ENCODE measurements around the gene SIN3A. TPM values are rescaled to one million over a fixed set of nuclear protein-coding genes. Genes with fewer than 3 reads are reported as not detected.

Gene SIN3A
- total and polyA plus RNA-seq, 9 of the 15 experiments (the other 6 are each of a cell fraction or from before 2014, with no cell fraction given) = 11.1 to 70.3 (median 25.3) TPM

- TF ChIP-seq ZNF318 (IDR thresholded peaks at IDR 0.05; ENCODE audit: borderline replicate concordance in 1 of 2, low read depth in 1 of 2) (no peak), DMBX1 (CRISPR knock-in tag; IDR thresholded peaks at IDR 0.05; ENCODE audit: borderline replicate concordance) (peak; percentile 58; the same call in 1 of the 2 replicates), SNIP1 (IDR thresholded peaks at IDR 0.05; ENCODE audit: low read depth) (no peak), ADNP (tag; IDR thresholded peaks at IDR 0.05) (no peak), RBM39 (optimal IDR thresholded peaks at IDR 0.05; ENCODE audit: low read depth, low read length) (no peak), SAFB2 (IDR thresholded peaks at IDR 0.05; ENCODE audit: borderline replicate concordance, low read depth, low read length, severe bottlenecking) (no peak), ZNF3 (CRISPR knock-in tag; IDR thresholded peaks at IDR 0.05) (no peak), SOX6 (IDR thresholded peaks at IDR 0.05) (no peak), RBM17 (IDR thresholded peaks at IDR 0.05; ENCODE audit: borderline replicate concordance, low read depth, low read length) (no peak), ELK1 (CRISPR knock-in tag; IDR thresholded peaks at IDR 0.05) (no peak), RREB1 (CRISPR knock-in tag; IDR thresholded peaks at IDR 0.05) (no peak), ATF7 (IDR thresholded peaks at IDR 0.05) (peak; percentile 74), PHTF2 (CRISPR knock-in tag; IDR thresholded peaks at IDR 0.05) (no peak)
These were observed 115.7 kb downstream of the SIN3A start, which contains the start of gene COMMD4 (continued) for GRCh38 chr15:75335705-75336355.

Data from K562 (cell line).